Tongue (tissue), 2 donors: ENCODE data around the gene ACAP2. TPM values are rescaled to one million over a fixed set of nuclear protein-coding genes. Genes with fewer than 3 reads are reported as not detected.
"Not testable (repeated sequence)": the region's sequence is repeated elsewhere in the genome, so short reads cannot be mapped to it uniquely, and the experiment has no call there.

Source experiments
- DNase-seq: peaks from one replicate; pipeline ENCODE4 v3.0.0-alpha.2; 2015
- total RNA-seq: library from RNA; depleted of rRNA; stranded (reverse); fragments of >200 nt; gene quantifications from one replicate; pipeline ENCODE4 v1.2.3, GENCODE V29; 2014

Gene ACAP2
- total RNA-seq, 1 donor from 2014 or later: 78.6 TPM

GRCh38 chr3:195441992-195442572 is 738 bp downstream of the ACAP2 start:
- peak; percentile 69 for DNase-seq

GRCh38 chr3:195441476-195441991 is 1.3 kb downstream of the ACAP2 start:
- DNase-seq: no peak

GRCh38 chr3:195441051-195441450 is 1.8 kb downstream of the ACAP2 start:
- DNase-seq: no peak

- no peak for DNase-seq
Measured at GRCh38 chr3:195440379-195440778, 2.4 kb downstream of the ACAP2 start.

- DNase-seq: no peak
Measured at GRCh38 chr3:195438371-195438770, 4.4 kb downstream of the ACAP2 start.

- no peak for DNase-seq
Measured at GRCh38 chr3:195425849-195426248, 17.0 kb downstream of the ACAP2 start.

GRCh38 chr3:195423818-195424217 is 19.0 kb downstream of the ACAP2 start:
- DNase-seq: no peak

- DNase-seq: no peak
Measured at GRCh38 chr3:195421400-195421799, 21.4 kb downstream of the ACAP2 start.

- DNase-seq: no peak
Measured at GRCh38 chr3:195416795-195417194, 26.0 kb downstream of the ACAP2 start.

- DNase-seq: no peak
Measured at GRCh38 chr3:195411836-195412235, 31.0 kb downstream of the ACAP2 start.

- no peak for DNase-seq
Measured at GRCh38 chr3:195410546-195410945, 32.3 kb downstream of the ACAP2 start.

- no peak for DNase-seq
Measured at GRCh38 chr3:195407531-195408409, 35.0 kb downstream of the ACAP2 start.

GRCh38 chr3:195405651-195406050 is 37.2 kb downstream of the ACAP2 start:
- DNase-seq: no peak

GRCh38 chr3:195403841-195404408 is 38.9 kb downstream of the ACAP2 start:
- DNase-seq: no peak

GRCh38 chr3:195403244-195403643 is 39.6 kb downstream of the ACAP2 start:
- no peak for DNase-seq

GRCh38 chr3:195401943-195402342 is 40.9 kb downstream of the ACAP2 start:
- DNase-seq: no peak

- not testable (repeated sequence) for DNase-seq
Measured at GRCh38 chr3:195398460-195398859, 44.4 kb downstream of the ACAP2 start.

- DNase-seq: no peak
Measured at GRCh38 chr3:195397524-195397923, 45.3 kb downstream of the ACAP2 start.

GRCh38 chr3:195395208-195395816 is 47.5 kb downstream of the ACAP2 start:
- DNase-seq: no peak

- DNase-seq: no peak
Measured at GRCh38 chr3:195394700-195395099, 48.1 kb downstream of the ACAP2 start.

GRCh38 chr3:195394024-195394423 is 48.8 kb downstream of the ACAP2 start:
- DNase-seq: no peak

GRCh38 chr3:195388380-195388779 is 54.4 kb downstream of the ACAP2 start:
- DNase-seq: no peak

GRCh38 chr3:195386739-195387138 is 56.1 kb downstream of the ACAP2 start:
- DNase-seq: no peak
